Right kidney (tissue), 1 donor: ENCODE data around the gene CAMTA1.

ENCODE experiments used
- DNase-seq: peaks from one replicate; pipeline ENCODE4 v3.0.0-alpha.2; 2016

The CAMTA1 gene

GRCh38 chr1:7504438-7504720 is 719.1 kb downstream of the CAMTA1 start:
- no peak for DNase-seq

DNA sequence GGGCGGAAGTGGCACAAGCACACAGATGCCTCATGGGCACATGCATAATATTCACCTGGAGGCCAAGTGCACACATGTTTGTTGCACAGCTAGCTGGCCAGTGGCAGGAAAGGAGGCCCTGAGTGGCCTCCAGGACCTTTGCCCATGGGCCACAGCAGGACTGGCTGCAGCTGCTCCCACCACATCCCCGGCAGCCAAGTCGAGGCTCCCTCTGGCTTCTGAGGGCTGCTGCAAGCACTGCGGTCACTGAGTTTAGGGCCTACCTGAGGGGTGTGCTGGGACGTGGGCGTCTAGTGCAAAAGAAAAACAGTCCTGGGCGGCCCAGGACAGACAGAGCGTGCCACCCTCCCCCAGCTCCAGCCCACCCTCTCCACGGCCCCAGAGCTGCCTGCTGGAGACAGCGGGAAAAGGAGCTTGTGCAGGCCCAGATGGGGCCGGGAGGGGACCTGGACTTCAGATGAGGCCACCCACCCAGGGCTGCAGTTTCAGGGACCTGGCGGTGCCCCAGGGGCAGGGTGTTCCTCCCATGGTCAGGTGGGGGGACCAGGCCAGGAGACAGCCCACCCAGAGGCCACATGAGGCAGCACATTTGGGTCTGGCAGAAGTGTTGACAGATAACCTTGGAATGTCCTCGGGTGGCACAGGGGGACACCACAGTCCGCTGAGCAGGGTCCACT is 720.0 kb downstream of the CAMTA1 start:
- no peak for DNase-seq

- no peak for DNase-seq
Observed at GRCh38 chr1:7505771-7506453, 720.7 kb downstream of the CAMTA1 start.

DNA sequence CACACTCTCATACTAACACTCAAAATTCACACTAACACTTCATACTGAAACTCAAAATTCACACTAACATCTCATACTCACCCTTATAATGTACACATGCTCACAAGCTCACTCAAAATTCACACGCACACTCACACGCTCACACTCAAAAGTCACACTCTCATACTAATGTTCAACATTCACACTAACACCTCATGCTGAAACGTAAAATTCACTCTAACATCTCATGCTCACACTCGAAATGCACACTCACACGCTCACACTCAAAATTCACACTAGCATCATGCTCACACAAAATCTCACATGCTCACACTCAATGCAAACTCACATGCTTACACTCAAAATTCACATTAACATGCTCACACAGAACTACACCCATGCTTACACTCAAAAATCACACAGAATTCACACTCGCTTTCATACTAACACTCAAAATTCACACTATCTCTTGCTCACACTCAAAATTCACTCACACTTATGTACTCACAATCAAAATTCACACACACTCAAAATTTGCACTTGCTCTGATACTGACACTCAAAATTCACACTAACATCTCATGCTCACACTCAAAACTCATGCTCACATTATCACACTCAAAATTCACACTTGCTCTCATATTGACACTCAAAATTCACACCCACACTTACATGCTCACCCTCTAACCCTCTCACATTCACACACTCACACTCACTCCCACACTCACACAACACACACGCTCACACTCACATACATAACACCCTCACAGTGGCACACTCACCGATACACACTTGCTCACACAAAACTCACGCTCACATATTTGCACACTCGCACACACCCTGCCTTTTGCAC is 721.4 kb downstream of the CAMTA1 start:
- no peak for DNase-seq

- DNase-seq: no peak
Observed at GRCh38 chr1:7507285-7508019, 722.2 kb downstream of the CAMTA1 start.

DNA sequence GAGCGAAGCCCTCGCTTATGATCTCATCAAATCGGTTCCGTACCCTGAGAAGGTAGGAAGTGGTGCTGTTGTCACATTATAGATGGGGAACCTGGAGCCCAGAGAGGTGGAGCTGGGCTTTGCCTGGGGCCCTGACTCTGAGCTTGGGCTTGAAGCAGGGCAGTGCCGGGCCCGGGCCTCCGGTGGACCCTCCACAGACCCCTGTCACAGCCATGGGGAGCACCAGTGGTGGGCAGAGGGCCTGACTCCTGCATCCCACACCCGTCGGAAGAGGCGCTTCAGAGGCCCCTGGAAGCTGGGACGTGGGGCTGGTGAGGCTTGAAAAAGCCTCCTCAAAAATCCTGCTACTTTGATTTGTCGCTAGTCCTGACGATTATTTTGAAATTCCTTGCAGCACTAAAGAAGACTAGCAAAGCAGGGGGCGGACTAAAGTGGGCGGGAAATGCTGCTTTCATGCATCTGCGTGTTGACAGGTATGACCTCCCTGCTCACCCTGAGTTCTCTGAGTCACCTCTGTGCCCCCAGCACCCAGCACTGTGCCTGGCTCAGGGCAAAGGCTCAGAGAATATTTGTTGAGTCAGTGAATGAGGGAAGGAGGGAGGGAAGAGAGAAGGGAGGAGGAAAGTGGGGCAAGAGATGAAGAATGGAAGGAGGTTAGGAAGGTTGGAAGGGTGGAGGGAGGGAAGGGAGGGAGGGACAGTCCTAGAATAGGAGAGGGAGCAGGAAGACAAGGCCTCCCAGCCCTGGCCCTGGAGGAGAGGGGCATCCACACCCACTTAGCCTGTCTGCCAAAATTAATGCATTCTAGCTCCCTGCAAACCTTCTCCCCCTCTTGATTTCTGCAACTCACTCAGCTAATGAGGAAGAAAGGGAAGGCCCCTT is 723.0 kb downstream of the CAMTA1 start:
- no peak for DNase-seq

DNA sequence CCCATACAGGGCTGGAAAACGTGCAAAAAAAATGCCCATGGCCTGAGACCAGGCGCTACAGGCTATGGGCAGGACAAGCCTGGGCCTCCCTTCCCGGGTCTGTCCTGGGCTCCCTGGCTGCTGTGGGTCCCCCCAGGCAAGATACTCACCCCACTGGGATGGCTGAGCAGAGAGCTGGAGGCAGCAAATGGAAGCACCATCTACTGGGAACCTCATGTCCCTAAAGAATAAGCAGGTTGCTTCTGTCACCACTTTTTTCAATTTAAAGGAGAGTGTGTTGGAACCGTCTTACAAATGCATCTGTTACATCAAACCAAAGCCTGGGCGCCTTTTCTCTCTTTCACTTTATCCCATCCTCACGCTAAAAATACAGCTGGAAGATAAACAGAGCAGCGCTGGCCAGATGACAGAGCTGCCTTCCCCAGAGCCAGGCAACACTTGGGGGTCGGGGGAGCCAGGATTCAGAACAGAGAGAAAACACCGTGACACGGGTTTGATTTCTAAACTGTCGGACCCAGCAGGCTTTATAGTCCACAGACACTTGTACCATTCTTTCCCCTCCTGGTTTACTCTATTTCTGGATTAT is 723.8 kb downstream of the CAMTA1 start:
- DNase-seq: no peak

GRCh38 chr1:7509598-7509997 is 724.3 kb downstream of the CAMTA1 start:
- no peak for DNase-seq

DNA sequence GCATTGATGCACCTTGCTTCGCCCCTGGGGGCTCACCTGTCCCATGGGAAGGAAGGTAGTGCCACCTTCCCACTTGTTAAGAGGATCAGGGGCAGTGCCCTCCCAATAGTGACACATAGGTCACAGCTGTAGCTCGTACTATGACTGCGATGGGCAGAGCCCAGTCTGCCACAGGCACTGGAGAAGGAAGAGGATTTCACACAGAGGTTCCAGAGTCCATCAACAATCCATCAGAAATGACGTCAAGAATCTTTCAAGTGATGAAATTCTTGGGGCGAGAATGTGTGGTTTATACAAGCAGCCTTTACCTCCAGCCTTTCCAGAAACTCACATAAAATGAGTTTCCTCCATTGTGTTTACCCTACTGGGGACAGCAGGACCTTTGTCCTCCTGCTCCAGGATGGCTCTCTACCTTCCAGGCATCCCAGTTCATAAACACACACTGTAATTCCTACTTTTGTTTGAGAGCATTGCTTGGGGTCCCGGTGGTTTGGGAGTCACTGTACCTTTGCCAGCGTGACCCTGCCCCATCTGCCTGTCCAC is 725.2 kb downstream of the CAMTA1 start:
- no peak for DNase-seq

GRCh38 chr1:7511381-7511780 is 726.1 kb downstream of the CAMTA1 start:
- DNase-seq: no peak

GRCh38 chr1:7513081-7513480 is 727.8 kb downstream of the CAMTA1 start:
- no peak for DNase-seq

DNA sequence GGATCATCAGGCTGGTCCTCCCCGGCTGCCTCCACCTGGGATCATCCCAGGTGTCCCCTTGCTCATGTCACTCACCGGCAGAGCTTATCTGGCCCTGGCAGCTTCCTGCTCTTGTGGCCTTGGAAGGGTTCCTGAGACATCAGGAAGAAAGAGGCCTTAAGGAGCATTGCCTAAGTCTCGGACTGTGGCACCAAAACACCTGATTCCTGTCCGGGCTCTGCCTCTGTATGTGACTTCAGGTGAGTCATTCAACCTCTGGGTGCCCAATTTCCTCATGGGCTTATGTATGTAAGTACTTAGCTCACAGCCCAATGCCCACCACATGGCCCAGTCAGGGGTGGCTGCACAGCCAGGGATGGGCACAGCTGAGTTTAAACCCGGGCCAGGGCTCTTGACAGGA is 729.9 kb downstream of the CAMTA1 start:
- DNase-seq: no peak

DNA sequence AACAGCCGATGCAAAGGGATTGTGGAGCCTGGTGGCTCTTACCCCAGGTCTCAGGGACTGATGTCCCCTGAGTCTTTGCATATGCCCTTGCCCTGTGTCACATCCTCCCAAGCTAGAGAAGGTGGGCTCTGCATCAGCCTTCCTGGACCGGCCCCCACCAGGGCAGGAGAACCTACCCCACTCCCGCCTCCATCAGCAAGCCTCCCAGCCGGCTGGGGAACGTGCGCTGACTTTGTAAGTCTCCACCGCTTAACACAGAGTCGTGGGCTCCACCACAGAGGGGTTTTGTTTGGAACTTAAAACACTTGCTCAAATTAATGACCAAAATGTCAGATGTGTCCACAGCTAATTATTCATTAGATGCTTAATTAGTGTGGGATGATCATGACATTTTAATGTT is 730.6 kb downstream of the CAMTA1 start:
- no peak for DNase-seq

DNA sequence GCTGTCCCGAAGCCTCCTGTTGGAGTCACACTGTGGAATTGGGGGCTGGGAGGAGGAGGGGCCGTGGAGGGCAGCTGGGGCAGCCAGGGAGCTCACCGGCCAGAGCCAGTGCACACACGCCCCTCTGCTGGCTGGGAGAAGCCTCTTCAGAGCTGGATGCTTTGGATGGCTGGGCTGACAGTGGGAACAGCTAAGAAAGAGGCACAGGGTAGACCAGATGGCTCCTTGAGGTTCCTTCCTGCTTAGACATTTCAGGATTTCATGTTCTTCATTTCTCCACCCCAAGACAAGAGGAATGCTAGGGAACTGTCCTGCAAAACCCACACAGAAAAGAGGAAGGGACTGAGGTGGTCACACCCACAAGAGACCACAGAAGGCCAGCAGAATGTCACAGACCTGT is 731.1 kb downstream of the CAMTA1 start:
- DNase-seq: no peak

GRCh38 chr1:7516929-7517328 is 731.7 kb downstream of the CAMTA1 start:
- DNase-seq: no peak

DNA sequence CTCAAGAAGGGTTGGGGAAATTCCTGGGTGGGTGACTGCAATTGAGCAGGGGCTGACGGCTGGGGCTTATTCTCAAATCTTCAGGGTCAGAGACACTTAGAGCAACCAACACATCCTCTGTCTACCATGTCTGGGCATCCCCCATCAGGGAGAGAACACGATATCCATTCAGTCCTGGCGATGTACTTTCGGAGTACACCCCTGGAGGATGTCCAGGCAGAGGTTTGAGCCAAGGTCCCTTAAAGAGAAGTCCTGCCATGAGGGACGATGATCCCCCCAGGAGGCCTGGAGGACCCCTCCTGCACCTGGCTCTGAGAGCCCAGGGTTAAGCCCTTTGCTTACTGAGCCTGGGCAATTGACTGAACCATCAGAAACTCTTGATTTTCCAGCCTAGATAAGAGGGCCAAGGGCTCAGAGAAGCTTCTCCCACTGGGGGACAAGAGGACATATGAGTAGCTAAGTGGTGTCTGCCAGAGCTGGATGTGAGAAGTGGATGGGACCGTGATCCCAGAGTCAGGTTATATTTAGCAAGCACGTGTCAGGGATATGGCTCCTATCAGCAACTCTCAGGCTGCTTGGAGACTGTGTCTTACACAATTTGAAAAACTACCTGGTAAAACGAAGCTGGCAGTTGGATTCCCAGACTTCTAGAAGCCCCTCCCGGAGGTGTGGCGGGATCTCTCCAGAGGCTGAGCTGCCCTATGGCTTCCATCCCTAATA is 732.5 kb downstream of the CAMTA1 start:
- DNase-seq: no peak

DNA sequence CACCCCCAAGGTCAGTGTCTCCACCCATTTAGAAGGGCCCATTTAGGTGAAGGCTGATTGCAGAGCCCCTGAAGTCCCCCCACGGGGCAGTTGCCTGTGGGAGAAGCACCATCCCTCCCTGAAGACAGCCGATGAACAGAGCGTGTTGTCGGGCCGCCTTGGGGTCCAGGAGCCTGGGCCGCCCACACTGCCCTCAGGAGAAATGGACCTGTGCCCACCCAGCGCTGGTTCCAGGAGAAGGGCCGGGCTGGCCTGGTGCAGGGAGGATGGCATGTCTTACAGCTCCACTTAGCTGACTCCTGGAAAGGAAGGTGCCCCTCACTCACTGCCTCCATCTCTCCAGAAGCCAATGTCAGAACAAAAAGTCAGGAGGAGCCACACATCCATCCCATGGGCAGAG is 733.2 kb downstream of the CAMTA1 start:
- DNase-seq: no peak

DNA sequence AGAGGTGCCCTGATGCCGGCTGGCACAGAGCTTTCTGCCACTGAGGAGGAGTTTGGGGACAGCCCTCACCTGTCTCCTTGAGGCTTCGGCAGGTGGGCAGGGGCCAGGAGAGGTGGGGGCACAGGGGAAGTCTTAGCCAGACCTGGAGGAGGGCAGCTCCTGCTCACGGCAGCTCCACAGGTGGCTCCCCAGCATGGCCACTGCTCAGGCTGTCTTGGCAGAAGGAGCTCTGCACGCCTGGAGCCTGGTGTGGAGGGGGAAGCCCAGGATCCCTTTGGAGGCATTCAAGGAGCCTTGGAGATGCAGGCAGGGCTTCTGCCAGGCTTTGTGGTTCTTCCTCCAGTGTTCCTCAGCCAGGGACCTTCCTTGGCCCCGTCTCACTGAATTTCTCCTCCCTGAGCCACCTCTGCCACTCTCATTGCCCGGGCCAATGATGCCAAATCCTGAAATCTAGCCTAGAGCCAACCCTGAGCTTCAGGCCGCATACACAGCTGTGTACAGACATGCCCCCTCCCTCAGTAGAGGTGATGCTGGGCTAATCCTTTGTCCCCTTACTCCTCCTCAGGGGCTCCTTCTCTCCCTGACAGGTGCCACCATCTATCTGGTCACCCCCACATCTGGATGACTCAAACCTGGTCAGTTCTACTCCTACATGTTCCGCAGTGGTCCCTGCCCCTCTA is 734.1 kb downstream of the CAMTA1 start:
- DNase-seq: no peak

GRCh38 chr1:7519861-7520395 is 734.7 kb downstream of the CAMTA1 start:
- DNase-seq: no peak

- DNase-seq: no peak
Observed at GRCh38 chr1:7520496-7520895, 735.2 kb downstream of the CAMTA1 start.
